GM19043 (cell line): ENCODE measurements around the gene TNIP1.

Experiments
- ATAC-seq: cut with Tn5 transposase; IDR thresholded peaks from one replicate; pipeline ENCODE4 v1.9.1; 2021; ENCODE audit warnings: low read depth; ENCODE audit not compliant: unreplicated experiment

The TNIP1 gene

DNA sequence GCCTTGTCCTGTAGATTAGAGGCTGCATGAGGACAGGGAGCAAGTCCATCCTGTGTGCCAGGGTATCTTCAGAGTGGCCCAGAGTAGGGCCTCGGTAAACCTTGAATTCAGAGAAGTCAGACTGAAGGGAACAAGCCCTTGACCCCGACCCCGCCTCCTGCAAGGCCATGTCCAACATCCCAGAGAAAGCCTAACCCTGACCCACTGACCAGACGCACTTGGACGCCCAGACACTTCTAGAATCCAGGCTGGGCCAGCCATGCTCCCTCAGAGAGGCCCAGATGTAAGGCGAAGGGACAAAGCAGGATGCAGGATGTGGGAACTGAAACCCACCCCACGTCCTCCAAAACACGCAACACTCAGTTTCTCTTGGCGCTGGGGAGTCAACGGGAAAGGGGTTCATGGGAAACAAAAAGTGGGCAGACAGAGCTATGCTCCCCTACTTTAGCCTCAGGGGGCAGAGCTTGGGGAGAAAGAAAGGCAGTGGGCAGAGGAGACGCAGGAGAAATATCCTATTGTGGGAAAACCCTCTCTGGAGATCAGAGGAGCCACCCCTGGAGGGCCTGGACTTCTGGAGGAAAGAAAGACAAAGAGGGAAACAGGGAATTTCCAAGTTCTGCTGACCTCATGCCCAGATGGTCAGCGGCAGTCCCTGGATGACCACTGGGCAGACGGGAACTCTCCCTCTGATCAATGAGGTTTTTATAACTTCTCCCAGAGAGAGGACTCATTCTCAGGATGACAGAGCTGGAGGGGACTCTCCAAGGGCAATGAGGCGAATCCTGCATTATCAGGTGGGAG lies 13.0 kb downstream of the TNIP1 start:
- ATAC-seq: no peak

DNA sequence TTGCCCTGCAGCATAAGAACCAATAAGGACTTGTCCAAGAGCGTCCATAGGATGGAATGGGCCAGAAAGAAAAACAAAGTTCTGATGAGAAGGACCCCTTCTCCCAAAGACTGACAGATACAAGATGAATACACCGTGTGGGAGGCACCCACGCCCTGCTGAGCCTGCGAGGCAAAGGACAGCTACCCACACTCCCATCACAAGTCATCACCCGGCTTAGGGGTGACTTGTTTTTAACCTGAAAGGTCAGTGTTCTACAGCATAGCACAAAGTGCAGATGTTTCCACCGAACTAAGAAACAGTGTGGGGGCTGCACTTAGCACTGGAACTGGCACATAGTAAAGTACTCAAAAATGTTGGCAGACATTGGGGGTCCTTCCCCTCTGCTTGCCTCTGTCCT lies 13.9 kb downstream of the TNIP1 start:
- ATAC-seq: no peak

DNA sequence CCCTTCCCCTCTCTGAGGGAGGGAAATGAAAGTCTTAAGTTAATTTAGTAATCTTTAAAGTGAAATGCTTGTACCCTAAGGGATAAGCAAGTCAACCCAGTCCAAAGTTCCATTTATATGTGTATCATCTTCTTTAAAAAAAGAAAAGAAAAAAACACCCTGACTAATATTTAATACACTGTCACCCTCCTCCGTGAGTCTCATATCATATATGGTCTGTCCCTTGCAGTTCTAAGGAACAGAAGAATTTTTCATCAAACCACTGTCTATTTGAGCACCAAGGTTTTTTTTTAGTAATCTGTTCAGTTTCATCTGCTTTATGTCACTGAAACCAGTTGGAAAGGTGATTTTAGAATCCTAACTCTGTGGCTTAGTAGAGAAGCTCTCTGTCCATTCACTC lies 15.2 kb downstream of the TNIP1 start:
- no peak for ATAC-seq

DNA sequence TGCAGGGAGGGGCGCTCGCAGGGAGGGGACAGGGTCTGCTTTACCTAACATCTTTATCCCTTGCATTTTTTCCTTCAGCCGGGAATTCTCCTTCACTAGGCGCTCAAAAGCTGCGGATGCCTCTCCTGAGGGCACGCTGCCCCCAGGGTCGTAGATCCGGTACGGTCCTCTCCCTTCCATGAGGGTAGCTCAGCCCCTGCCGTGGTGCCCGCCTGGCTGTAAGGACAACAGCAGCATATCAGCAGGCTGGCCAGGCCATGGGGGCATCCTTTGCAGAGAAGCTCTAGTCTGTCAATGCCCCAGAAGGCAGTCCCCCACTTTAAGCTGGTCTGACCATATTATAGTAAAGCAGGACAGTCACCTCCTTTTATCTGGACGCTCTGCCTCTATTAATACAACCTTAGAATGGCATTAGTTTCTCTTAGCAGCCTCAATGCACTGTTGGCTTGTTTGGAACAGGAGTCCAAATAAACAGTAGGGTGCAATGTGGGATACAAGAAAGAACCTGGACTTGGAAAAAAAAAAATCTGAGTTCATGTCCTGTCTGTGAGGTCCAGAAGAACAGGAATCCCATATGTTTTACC lies 15.8 kb downstream of the TNIP1 start:
- ATAC-seq: no peak

DNA sequence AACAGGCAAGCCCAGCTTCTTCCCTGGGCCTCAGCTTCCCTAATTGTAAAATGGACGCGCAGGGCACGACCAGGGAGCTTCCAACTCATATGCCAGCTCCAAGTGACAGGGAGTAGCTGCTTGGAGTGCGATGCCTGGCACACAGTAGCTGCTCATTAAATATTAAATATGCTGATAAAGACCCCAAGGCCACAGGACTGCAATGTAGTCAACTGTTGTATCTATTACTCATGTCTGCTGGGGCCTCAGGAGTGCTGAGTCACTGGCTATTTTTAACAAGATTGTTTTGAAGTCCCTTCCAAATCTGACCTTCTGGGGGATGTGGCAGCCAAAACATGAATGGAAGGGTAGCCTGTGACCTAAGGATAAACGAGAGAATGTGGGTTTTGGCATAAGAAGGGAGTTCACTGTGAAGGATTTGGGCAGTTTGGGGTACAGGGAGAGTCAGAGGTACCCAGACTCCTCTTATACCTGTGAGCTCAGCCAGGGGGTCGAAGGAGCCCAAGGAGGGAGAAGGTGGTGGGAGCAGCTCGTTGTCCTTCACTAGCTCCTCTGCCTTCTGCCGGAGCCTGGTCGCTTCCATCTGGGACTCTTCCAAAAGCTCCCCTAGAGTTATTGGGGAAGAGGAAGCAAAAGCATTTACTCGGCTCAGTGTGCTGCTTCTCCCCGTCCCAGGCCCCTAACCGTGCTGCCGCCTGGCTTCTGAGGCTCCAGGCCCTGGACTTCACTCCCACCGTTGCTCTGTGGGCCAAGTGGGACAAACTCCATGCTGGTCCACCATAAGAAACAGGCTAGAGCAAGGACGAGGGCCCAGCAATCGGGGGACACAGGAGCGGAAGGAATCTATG lies 17.5 kb downstream of the TNIP1 start:
- no peak for ATAC-seq

DNA sequence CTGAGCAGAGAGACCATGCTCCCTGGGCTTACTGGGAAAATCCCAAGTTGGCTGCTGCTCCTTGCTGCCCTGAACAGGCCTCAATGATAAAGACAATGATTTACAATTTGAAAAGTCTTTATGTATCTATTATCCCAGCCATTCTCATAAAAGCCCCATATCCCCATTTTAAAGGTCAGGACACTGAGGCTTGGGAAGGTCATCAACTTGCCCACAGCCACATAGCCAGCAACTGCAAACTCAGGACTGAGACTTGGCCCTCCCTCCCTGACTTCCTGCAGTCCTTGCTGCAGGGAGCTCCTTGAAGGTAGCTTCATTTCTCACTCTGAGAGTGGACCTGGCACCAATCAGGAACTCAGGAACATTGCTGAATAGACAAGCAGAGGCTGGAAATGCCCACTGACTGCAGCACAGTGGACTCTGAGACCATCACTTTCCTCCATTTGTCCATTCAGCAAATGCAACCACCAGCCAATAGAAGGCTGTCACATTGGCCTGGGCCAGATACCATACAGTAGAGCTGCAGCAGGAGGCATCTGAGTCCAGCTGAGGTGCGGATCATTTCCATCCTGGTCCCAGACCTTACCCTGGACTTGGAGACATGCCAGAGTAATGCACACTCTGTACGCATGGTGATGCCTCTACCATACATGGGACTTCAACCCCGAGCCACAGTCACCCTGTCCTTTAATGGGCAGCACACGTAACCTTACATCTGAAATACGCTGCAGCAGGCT lies 18.3 kb downstream of the TNIP1 start:
- no peak for ATAC-seq

DNA sequence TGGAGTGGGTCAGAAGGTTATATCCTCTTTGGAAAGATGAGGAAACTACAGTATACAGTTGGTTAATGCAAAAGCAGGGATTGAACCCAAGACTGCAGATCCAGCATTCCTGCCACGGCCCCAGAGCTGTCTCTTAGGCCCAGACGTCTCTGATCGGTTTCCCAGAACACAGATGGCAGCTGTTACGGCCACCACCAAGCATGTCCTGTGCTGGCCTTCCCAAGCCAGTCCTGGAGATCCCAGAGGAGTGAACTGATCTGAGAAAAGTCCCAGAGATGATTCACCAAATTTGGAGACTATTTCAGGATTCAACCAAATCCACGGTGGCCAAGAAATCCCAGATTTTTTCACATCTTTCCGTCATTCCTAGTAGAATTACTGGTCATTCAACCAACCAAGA lies 20.1 kb downstream of the TNIP1 start:
- ATAC-seq: no peak

DNA sequence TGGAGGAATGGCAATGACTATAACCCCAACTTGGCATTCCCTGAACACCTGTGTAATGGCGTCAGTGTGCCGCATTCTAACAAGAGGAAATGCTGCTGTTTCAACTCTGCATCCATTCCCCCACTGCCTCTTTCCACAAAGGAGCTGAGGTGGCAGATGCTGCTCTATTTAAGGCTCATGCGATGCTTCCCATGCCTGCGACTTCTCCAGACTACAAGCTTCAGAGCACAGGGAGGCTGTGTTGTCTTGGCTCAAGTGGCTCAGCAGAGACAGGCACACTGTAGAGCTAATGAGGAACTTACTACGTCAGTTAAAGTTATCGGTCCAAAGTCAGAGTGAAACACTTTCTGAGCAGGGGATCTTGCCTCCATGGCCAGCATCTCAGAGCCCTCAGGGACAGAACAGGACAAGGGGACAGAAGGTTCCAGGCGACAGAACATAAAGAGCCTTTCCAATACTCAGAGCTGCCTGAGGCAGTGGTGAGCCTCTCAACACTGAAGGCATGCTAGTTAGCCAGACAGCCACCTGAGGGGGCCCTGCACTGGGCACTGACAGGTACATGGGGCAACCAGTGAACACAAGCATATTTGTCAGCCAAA lies 21.8 kb downstream of the TNIP1 start:
- ATAC-seq: no peak

DNA sequence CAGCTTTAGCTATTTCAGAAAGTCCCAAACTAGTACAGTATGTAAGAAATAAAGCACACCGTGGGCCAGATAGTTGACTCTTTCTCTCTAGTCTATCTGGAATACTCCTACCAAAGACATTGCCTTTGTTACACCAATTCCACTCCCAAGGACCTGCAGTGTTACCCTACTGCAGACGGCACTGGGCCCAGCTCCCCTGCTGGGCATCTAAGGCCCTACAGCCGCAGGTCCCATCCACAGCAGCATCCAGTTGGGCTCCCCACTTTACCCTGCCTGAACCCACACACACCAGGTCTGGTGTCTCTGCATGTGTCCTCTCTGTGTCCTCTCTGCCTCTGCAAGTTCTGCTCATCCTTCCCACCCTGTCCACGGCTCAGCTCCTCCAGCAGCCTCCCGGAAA lies 22.5 kb downstream of the TNIP1 start:
- no peak for ATAC-seq

DNA sequence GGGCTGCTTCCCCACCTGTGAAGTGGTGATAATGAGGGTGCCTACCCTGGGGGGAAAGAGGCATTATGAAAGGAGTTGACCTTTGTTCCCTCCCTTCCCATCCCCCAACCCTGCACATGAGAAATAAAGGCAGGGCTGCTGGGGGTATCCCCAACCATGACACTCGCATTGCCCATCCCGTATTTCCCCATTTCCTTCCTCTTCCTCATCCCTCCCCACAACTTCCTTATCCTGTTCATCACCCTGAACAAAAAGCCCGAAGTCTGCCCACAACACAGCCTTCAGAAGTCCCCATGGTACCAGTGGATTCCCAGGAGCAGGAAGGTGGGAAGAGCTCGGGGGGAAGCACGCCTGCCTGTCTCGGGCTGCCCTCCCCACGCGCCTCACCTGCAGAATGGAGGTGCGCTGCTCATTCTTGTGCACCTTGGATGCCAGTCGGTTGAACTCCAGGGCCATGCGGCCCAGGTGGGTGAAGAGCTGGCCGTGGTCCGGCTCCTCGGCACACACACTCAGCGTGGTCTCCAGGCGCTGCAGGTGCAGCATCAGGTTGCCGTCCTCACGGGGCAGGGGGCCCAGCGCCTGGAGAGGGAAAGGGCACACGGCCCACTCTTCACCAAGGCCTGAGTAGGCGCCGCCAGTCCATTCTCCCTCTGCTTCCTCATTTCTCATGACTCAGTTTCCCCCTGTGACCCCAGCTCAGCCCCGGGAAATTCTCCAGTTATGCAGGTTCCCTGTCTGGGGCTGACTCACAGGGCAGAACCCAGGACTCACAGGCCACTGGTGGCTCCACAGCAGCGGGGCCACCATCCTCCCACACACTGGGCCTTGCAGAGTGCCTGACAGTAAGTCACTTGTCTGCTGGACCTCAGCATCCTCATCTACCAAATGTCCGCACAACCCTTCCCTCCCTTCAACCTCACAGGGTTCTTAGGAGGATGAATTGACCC lies 24.2 kb downstream of the TNIP1 start:
- no peak for ATAC-seq

DNA sequence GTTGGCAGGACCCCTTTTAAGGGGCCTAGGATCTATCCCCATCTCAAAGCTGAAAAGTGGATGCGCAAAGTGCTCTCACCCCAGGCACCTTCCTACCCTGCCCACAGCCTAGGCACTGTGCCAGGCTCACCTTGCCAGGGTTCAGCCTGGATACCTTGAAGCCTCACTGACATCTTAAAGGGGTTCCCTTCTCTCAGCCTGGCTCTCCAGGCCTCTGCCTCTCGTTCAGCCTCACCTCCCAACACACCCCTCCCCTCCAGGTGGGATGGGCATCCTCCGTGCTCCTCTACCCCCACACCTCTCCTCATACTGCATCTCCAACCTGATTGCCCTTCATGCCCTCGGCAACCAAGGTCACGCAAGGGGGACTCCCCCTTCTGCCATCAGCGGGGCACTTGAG lies 25.5 kb downstream of the TNIP1 start:
- no peak for ATAC-seq

DNA sequence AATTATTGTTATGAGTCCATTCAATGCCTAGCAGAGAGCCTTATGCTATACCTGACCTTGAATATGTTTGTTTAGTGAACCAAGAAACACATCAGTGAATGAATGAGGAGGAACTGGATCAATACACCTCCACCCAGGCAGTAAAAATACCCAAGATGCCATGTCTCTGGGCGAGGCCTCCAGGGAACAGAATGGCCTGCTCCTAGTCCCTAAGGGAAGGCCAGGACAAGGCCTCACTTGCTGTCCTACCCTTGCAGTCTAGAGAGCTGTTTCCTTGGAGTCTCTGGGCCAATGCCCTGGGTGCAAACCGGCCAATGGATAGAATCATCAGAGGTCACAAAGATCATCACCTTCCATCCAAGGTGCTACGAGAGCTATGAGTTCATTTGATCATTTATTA lies 26.1 kb downstream of the TNIP1 start:
- no peak for ATAC-seq

DNA sequence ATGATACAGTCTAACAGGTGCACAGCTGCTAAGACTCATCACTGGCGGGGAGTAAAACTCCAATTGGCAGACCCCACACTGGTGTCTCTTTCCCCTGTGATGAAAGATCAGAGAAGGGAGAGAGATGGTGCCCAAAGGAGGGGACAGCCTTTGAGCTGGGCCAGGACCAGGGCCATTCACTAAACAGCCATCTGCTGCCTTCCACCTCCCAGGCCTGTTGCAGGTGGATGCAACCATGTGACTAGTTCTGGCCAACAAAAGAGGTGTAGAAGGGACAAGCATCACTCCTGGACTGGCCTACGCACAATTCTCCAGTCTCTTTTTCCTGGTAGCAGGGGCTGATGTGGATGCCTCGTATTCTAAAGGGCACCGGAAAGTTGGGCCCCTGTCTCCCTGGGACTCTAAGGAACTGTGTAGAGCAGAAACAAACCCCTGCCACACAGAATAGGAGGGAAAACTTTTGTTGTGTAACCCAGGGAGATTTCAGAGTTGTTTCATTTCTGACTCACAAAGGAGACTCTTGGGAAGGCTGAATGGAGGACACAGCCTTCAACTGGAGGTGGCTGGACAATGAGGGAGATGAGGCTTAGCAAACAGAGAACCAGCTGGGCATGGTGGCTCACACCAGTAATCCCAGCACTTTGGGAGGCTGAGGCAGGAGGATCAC lies 26.9 kb downstream of the TNIP1 start:
- no peak for ATAC-seq

DNA sequence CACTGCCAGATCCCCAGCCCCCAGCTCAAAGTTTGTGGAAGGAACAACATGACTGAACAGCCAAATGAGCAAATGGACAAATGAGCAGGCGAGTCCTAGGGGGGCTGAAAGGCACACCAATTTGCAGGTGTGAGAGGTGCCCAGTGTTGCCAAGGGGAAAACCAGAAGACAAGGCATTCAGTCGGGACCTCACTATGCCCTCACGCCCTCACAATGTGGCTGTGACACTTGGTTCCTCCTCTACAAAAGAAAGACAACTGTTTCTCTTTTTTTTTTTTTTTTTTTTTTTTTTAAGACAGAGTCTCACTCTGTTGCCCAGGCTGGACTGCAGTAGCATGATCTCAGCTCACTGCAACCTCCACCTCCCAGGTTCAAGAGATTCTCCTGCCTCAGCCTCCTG lies 28.0 kb downstream of the TNIP1 start:
- no peak for ATAC-seq

DNA sequence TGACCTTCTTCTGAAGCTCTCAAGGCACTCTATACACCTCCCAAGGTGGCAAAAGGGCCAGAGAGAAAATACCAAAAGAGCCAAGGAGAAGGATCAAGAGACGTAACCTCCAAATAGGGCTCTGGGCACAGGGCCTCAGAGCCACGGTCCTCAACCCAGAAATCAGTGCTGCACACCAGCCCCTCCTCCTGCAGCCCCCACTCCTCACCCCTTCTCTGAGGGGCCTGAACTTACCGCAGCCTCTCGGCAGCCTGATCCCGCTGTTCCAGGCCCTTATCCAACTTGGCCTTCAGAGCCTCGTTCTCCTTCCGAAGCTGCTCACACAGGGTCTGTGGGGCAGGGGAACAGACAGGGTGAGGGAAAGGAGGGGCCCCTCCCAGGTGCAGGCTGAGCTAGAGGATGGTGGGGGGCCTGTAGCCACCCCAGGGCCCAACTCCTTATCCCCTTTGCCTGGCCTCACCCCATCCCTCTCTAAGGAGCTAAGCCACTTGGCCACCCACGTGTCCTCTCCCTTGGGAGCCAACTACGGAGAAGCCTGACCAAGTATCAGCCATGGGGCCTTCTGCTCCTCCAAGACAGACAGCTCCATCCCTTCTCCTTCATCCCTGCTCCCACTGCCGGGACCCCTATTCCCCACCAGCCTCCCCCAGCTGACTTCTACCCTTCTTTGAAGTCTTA lies 28.8 kb downstream of the TNIP1 start:
- no peak for ATAC-seq

DNA sequence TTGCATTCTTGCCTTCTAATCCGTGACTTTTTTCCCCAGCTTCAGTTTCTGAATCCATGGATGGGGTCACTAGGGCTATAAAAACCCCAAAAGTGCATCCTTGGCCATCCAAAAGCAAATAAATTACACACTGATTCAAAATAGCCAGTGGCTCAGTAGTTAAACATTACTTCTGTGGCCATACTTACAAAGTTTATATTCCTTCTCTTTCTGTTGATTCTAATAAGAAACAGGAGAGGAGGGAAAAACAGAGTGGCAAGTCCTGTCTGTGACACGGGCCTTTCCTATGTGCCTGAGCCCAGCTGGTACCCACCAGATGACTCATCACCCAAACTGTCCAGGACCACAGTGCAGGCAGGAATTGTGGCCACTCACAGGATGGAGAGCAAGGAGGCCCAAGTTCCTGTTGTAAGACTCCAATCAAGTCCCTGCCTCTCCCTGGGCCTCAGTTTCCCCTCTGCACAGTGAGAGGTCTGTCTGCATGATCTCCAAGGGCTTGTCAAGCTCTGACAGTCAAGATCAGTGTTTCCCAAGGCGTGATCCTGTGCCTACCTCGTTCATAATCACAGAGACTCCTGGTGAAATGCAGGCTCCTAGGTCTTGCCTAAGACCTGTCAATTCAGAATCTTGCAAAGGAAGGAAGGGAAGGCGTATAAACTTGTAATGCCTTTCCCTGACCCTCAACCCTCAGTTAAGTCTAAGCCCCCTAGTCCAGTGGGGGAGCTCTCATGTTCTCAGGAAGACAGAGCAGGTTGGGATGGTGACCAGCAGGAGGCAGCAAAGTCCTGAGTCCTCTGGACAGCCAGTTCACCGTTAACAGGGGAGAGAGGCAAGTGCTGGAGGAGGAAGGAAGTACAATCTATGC lies 29.5 kb downstream of the TNIP1 start:
- ATAC-seq: peak; percentile 77

DNA sequence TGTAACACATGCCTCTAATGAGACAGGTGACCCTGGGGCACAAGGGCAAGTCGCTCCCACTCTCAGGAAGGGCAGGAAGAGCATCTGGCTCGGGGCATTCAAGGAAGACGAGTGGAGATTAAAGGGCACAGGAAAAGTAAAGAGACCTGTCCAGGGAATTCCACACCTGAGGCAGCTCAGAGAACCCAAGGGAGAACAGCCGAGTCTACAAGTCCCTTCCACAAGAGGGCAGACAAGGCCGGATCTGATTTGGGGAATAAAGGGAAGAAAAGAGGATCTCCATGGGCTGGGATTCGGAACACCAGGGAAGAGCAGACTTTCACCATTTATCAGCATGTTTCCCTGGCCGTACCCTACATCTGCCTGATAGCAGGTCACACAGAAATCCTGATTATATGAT lies 32.3 kb downstream of the TNIP1 start:
- no peak for ATAC-seq
